HepG2 (cell line): ENCODE measurements around the gene SEC16A. TPM values are rescaled to one million over a fixed set of nuclear protein-coding genes. Genes with fewer than 3 reads are reported as not detected.

Experiments
- DZIP1 ChIP-seq: sonication (generic); formaldehyde crosslinking; IDR thresholded peaks from 2 replicates; pipeline ENCODE4 v1.5.0; 2020; ENCODE audit warnings: mild to moderate bottlenecking, missing genetic modification reagents
- HBP1 ChIP-seq: IDR thresholded peaks from 2 replicates; pipeline ENCODE4 v1.6.1; 2016; ENCODE audit warnings: low read depth, control low read depth
- IRF1 ChIP-seq: sonication (generic); formaldehyde crosslinking; IDR thresholded peaks from 2 replicates; pipeline ENCODE4 v1.4.0; 2020; ENCODE audit warnings: low read depth, mild to moderate bottlenecking, missing genetic modification reagents
- MLX ChIP-seq: IDR thresholded peaks from 2 replicates; pipeline ENCODE4 v1.6.1; 2016
- NAIF1 ChIP-seq: sonication (generic); formaldehyde crosslinking; IDR thresholded peaks from 2 replicates; pipeline ENCODE4 v1.5.0; 2020; ENCODE audit warnings: mild to moderate bottlenecking, missing genetic modification reagents, borderline replicate concordance
- PRDM10 ChIP-seq: sonication (generic); formaldehyde crosslinking; IDR thresholded peaks from 2 replicates; pipeline ENCODE4 v1.4.0; 2020; ENCODE audit warnings: low read depth, missing genetic modification reagents
- TEF ChIP-seq: sonication (generic); formaldehyde crosslinking; IDR thresholded peaks from 2 replicates; pipeline ENCODE4 v1.5.0; 2020; ENCODE audit warnings: missing genetic modification reagents
- ZKSCAN8 ChIP-seq: IDR thresholded peaks from 2 replicates; pipeline ENCODE4 v1.6.1; 2016; ENCODE audit warnings: borderline replicate concordance, missing genetic modification reagents, missing compliant biosample characterization
- ZNF20 ChIP-seq: sonication (generic); formaldehyde crosslinking; IDR thresholded peaks from 2 replicates; pipeline ENCODE4 v1.4.0; 2020; ENCODE audit warnings: mild to moderate bottlenecking, moderate library complexity, missing genetic modification reagents
- ZNF556 ChIP-seq: sonication (generic); formaldehyde crosslinking; IDR thresholded peaks from 2 replicates; pipeline ENCODE4 v1.4.0; 2020; ENCODE audit warnings: mild to moderate bottlenecking, missing genetic modification reagents, borderline replicate concordance
- ZNF800 ChIP-seq: sonication (generic); formaldehyde crosslinking; IDR thresholded peaks from 2 replicates; pipeline ENCODE4 v1.4.0; 2020; ENCODE audit warnings: missing genetic modification reagents
- ZUFSP ChIP-seq: sonication (generic); formaldehyde crosslinking; IDR thresholded peaks from 2 replicates; pipeline ENCODE4 v1.9.0; 2021; ENCODE audit warnings: missing genetic modification reagents, mild to moderate bottlenecking, borderline replicate concordance
- polyA plus RNA-seq, 8 experiments: library from polyadenylated mRNA; depleted of rRNA in 3 of 8; stranded (reverse) in 7 of 8; unstranded in 1 of 8; fragments of >200 nt; fragmentation: Illumina TruSeq in 4 of 8; extraction: Trizol in 4 of 8; gene quantifications; 2 replicates each; pipeline versions ENCODE4 v1.2.1 to v1.2.3, GENCODE V29; 2011 to 2016; ENCODE audit warnings: low read depth in 4 of 8, missing spikeins in 1 of 8, mixed read lengths in 1 of 8; ENCODE audit not compliant: insufficient read depth in 1 of 8
- total RNA-seq, 5 experiments: library from RNA; depleted of rRNA; stranded (reverse); fragments of >200 nt; fragmentation: Illumina TruSeq; extraction: Trizol; gene quantifications; 2 replicates each; pipeline ENCODE4 v1.2.3, GENCODE V29; 2016; ENCODE audit warnings: low read depth in 1 of 5

SEC16A gene
- total and polyA plus RNA-seq, 2 of the 13 experiments (the other 11 are each of a cell fraction or from before 2014, with no cell fraction given): 15.9 to 18.9 TPM

- TF ChIP-seq DZIP1 (CRISPR knock-in tag) (peak; percentile 11; the same call in 1 of the 2 replicates), MLX (CRISPR knock-in tag) (no peak), ZNF556 (CRISPR knock-in tag) (no peak), TEF (no peak), PRDM10 (peak; percentile 59; the same call in 1 of the 2 replicates), ZUFSP (CRISPR knock-in tag) (no peak), NAIF1 (CRISPR knock-in tag) (no peak), ZKSCAN8 (CRISPR knock-in tag) (no peak), IRF1 (CRISPR knock-in tag) (no peak), ZNF20 (CRISPR knock-in tag) (no peak; the same call in 1 of the 2 replicates), HBP1 (CRISPR knock-in tag) (no peak), ZNF800 (CRISPR knock-in tag) (no peak; the same call in 1 of the 2 replicates)
Observed at GRCh38 chr9:136484153-136485048, 1.6 kb upstream of the SEC16A start (continued).
